Sigmoid colon (tissue), 7 donors: Measurements from ENCODE around the gene TXLNG. TPM values are rescaled to one million over a fixed set of nuclear protein-coding genes. Genes with fewer than 3 reads are reported as not detected.

ENCODE experiments used
- DNase-seq: peaks from one replicate; pipeline ENCODE4 v3.0.0-alpha.2; 2019
- H3K27ac ChIP-seq, 4 donors: fragments of 200-600 bp; sonication (generic); one replicate each; pipeline ENCODE4 v1.5.1; 2016 to 2019; ENCODE audit warnings: mild to moderate bottlenecking in 1 of 4
- H3K27me3 ChIP-seq, 3 donors: fragments of 200-600 bp; sonication (generic); one replicate each; pipeline ENCODE4 v1.5.1; 2019; ENCODE audit warnings: mild to moderate bottlenecking in 1 of 3
- H3K36me3 ChIP-seq, 4 donors: fragments of 200-600 bp; sonication (generic); one replicate each; pipeline ENCODE4 v1.5.1; 2016 to 2019
- H3K4me1 ChIP-seq, 4 donors: fragments of 200-600 bp; sonication (generic); one replicate each; pipeline ENCODE4 v1.5.1; 2017 to 2019
- H3K4me3 ChIP-seq, 4 donors: fragments of 200-600 bp; sonication (generic); one replicate each; pipeline ENCODE4 v1.5.1; 2017 to 2019; ENCODE audit warnings: mild to moderate bottlenecking in 2 of 4, moderate library complexity in 1 of 4
- H3K9me3 ChIP-seq, 4 donors: fragments of 200-600 bp in 3 of 4; sonication (generic) in 3 of 4; one replicate each; pipeline versions ENCODE4 v1.5.1 to v1.6.1; 2013 to 2019
- CTCF ChIP-seq, 4 experiments: fragments of 450-650 bp in 3 of 4; fragments of 200-600 bp in 1 of 4; IDR thresholded peaks; one replicate each; pipeline ENCODE4 v1.5.1; 2016 to 2019; ENCODE audit warnings: antibody characterized with exemption in 4 of 4, mild to moderate bottlenecking in 3 of 4, moderate library complexity in 2 of 4
- EP300 ChIP-seq, 4 donors: sonication (generic); formaldehyde crosslinking; IDR thresholded peaks; one replicate each; pipeline ENCODE4 v1.6.1; 2017; ENCODE audit warnings: antibody characterized with exemption in 4 of 4
- POLR2A ChIP-seq, 2 donors: fragments of 450-650 bp; IDR thresholded peaks; one replicate each; pipeline ENCODE4 v1.6.1; 2016; ENCODE audit warnings: antibody characterized with exemption in 2 of 2, mild to moderate bottlenecking in 2 of 2, moderate library complexity in 2 of 2
- POLR2AphosphoS5 ChIP-seq, 4 donors: sonication (generic); formaldehyde crosslinking; IDR thresholded peaks; one replicate each; pipeline ENCODE4 v1.6.1; 2017; ENCODE audit warnings: antibody characterized with exemption in 4 of 4
- WGBS, 2 donors: extraction: QIAGEN DNeasy Blood & Tissue Kit; methylation state at CpG; one replicate each; pipeline ENCODE4 v1.1.7; 2013; 5-methylcytosine and 5-hydroxymethylcytosine counted together
- intact Hi-C: fragments of 100-400 bp; cut with DNase I; formaldehyde crosslinking; loops from one replicate; pipeline ENCODE4 v1.15.1; 2023
- polyA plus RNA-seq, 3 donors: library from polyadenylated mRNA; stranded (reverse); fragments of 200-250 nt; gene quantifications; one replicate each; pipeline ENCODE4 v1.2.3, GENCODE V29; 2013
- total RNA-seq, 4 donors: library from RNA; depleted of rRNA; stranded (reverse); fragments of >200 nt; gene quantifications; one replicate each; pipeline ENCODE4 v1.1.0, GENCODE V29; 2016
- donor health status: healthy with polysubstance abuse.
- donor health status: Bipolar disorder and iron deficiency.
- donor health status: healthy.

The TXLNG gene
- total and polyA plus RNA-seq, 7 donors: 3.9 to 20.1 (median 11.5) TPM

GRCh38 chrX:16873106-16873505 is 86.8 kb downstream of the TXLNG start:
- TF ChIP-seq EP300 (IDR thresholded peaks at IDR 0.05) (no peak), CTCF (IDR thresholded peaks at IDR 0.05) (no peak), POLR2AphosphoS5 (IDR thresholded peaks at IDR 0.05) (no peak), POLR2A (IDR thresholded peaks at IDR 0.05) (no peak)
- 26 to 71% methylated on average over 8 of the region's 8 CpGs for WGBS, 2 donors

GRCh38 chrX:16874458-16875095 is 88.3 kb downstream of the TXLNG start:
- Histone ChIP-seq H3K9me3 (no peaks in the 10 kb centered on the region), H3K36me3 (no peaks in the 10 kb centered on the region), H3K4me3 (no peak overlapping the region), H3K27me3 (no peaks in the 10 kb centered on the region), H3K27ac (no peak overlapping the region), H3K4me1 (peaks cover 0 to 18% (median 7%) of the 10 kb centered on the region in 4 donors)
- 70 to 78% methylated on average over 5 of the region's 5 CpGs for WGBS, 2 donors
- intact Hi-C loops: loop anchor here (5.0 to 10.0 kb wide), 2 partner anchors 47 to 1200 kb away; no protein-coding TSS in a partner anchor
- DNase-seq: no peak
- TF ChIP-seq CTCF (IDR thresholded peaks at IDR 0.05): no peak
- no peak for TF ChIP-seq POLR2A (IDR thresholded peaks at IDR 0.05)
- no peak for TF ChIP-seq EP300 (IDR thresholded peaks at IDR 0.05)
- no peak for TF ChIP-seq POLR2AphosphoS5 (IDR thresholded peaks at IDR 0.05)

More at GRCh38 chrX:16873106-16873505, 86.8 kb downstream of the TXLNG start:
- Histone ChIP-seq H3K4me1 (peaks cover 0 to 33% (median 14%) of the 10 kb centered on the region in 4 donors), H3K9me3 (no peaks in the 10 kb centered on the region), H3K27ac (no peak overlapping the region), H3K36me3 (no peaks in the 10 kb centered on the region), H3K4me3 (no peak overlapping the region), H3K27me3 (no peaks in the 10 kb centered on the region)
- no peak for DNase-seq
- intact Hi-C loops: loop anchor here (5.0 to 10.0 kb wide), 2 partner anchors 46 to 1198 kb away; no protein-coding TSS in a partner anchor

GRCh38 chrX:16876696-16877095 is 90.4 kb downstream of the TXLNG start:
- Histone ChIP-seq H3K4me1 (peaks cover 0 to 8% (median 3%) of the 10 kb centered on the region in 4 donors), H3K27ac (no peak overlapping the region), H3K9me3 (no peaks in the 10 kb centered on the region), H3K4me3 (no peak overlapping the region), H3K36me3 (no peaks in the 10 kb centered on the region), H3K27me3 (no peaks in the 10 kb centered on the region)
- no peak for TF ChIP-seq CTCF (IDR thresholded peaks at IDR 0.05)
- no peak for TF ChIP-seq POLR2AphosphoS5 (IDR thresholded peaks at IDR 0.05)
- WGBS, 2 donors: 23 to 40% methylated on average over 1 of the region's 1 CpG
- intact Hi-C loops: loop anchor here (10.0 kb wide), 1 partner anchor 1202 kb away; no protein-coding TSS in a partner anchor
- no peak for DNase-seq

DNA sequence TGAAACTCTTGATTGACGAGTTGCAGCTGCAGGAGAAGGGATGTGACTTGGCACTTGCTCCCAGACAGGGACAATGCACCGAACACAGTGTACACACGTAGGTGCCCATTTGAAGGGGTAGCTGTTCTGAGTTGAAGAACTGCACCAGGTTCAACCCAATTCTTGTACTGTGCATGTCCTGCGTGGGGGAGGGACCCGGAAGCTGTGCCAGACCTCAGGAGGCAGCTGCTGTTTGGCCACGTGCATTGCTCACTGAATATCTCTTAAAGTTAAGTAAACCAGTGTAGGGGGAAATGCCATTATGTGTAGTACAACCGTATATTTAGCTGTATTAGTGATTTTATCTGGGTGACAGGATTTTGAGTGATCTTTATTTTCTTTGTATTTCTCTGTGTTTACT is 95.9 kb downstream of the TXLNG start:
- 3 to 9% methylated on average over 7 of the region's 7 CpGs for WGBS, 2 donors
- intact Hi-C loops: loop anchor here (2.0 kb wide), 1 partner anchor 165 kb away; no protein-coding TSS in a partner anchor
- H3K36me3 ChIP-seq: no peaks in the 10 kb centered on the region
- H3K27ac ChIP-seq: peak overlapping the region; percentile 69 to 76 (median 73)
- TF ChIP-seq EP300 (IDR thresholded peaks at IDR 0.05): no peak
- TF ChIP-seq POLR2AphosphoS5 (IDR thresholded peaks at IDR 0.05): peak in 1 of 4 donors; percentile 16
- no peak for DNase-seq
- H3K9me3 ChIP-seq: no peaks in the 10 kb centered on the region
- peak overlapping the region in 3 of 4 donors; percentile 41 to 48 (median 44) for H3K4me3 ChIP-seq
- H3K4me1 ChIP-seq: peaks cover 0 to 6% (median 2%) of the 10 kb centered on the region in 4 donors
- H3K27me3 ChIP-seq: no peaks in the 10 kb centered on the region

DNA sequence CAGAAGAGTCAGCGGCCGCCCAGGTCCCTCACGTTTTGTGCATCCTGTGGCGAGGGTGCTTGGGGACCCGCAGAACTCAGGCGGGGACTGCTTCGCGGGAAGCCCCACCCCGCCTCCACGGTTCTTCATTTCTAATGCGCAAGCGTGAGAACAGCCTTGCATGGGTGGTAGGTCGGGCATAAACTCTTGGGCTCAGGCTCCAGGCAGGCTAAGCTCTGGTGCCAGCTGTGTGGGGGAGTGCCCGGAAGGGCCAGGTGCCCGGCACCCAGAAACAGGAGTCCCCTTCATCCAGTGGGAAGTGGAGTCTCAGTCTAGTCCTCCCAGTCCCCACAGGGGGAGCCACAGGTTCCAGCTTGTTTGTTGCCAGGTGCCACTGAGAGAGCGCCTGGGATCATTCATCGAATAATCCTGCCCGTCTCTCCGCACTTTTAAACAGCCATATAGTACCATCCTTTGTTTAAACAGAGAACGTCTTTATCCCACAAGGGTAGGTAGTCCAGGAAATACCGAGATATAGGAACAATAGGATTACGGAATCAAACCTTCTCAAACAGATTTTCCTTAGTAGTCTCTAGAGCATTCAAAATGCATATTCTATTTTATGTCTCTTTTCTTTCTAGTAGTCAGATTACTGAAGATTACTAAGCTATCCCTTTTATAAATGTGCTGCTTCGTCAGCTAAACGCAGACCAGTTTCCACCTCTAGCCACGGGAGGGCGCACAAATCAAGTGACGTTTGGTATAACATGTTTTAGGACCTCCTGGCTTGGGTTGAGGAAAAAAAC is 96.6 kb downstream of the TXLNG start:
- 0 to 1% methylated on average over 27 of the region's 27 CpGs for WGBS, 2 donors
- Histone ChIP-seq H3K27ac (peak overlapping the region; percentile 69 to 76 (median 73)), H3K9me3 (no peaks in the 10 kb centered on the region), H3K27me3 (no peaks in the 10 kb centered on the region), H3K4me1 (peaks cover 0 to 6% (median 2%) of the 10 kb centered on the region in 4 donors), H3K4me3 (peak overlapping the region; percentile 25 to 48 (median 42)), H3K36me3 (no peaks in the 10 kb centered on the region)
- peak in 3 of 4 experiments; percentile 38 to 60 (median 50) for TF ChIP-seq CTCF (IDR thresholded peaks at IDR 0.05)
- TF ChIP-seq POLR2AphosphoS5 (IDR thresholded peaks at IDR 0.05): no peak
- no peak for TF ChIP-seq EP300 (IDR thresholded peaks at IDR 0.05)
- intact Hi-C loops: loop anchor here (2.0 kb wide), 1 partner anchor 164 kb away; no protein-coding TSS in a partner anchor
- DNase-seq: peak; percentile 79
